Measurements from ENCODE around the gene FAAP20. TPM values are rescaled to one million over a fixed set of nuclear protein-coding genes. Genes with fewer than 3 reads are reported as not detected.
"Not testable (repeated sequence)": the region's sequence is repeated elsewhere in the genome, so short reads cannot be mapped to it uniquely, and the experiment has no call there.

Gene FAAP20
- total RNA-seq, 1 experiment from 2014 or later = 112 TPM

DNA sequence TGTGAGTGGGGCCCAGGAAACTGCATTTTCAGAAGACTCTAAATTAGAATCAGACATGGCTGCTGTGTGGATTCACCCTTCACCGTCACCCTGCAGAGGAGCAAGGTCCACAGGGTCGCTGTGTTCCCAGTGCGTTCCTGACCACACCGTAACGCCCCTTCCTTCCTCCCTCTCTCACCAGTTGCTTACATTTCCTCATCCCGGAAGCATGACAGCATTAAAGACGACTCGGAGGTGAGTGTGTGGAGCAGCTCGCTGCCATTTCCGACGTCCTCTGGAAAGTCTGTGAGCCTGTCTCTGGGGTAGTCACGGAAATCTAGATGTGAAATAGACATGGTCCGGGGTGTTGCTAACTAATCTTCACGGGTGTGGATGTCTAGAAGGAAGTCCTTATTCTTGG lies 45.9 kb downstream of the FAAP20 start:
- ChIA-PET RAD21 (ENCODE audit: low non-redundant PET in 1 of 2, low total read pairs in 2 of 2, uncharacterized antibody in 2 of 2, unreplicated experiment in 2 of 2) (no interaction called here), CTCF (no interaction called here), POLR2A (no interaction called here)
- Histone ChIP-seq H3K4me1 (ENCODE audit: control insufficient read depth in 1 of 2, insufficient read depth in 2 of 2, low read length in 2 of 2) (no peaks in the 10 kb centered on the region), H3K79me2 (ENCODE audit: insufficient read depth, low read length) (no peaks in the 10 kb centered on the region), H3K9ac (ENCODE audit: low read length) (no peak overlapping the region), H3K27ac (ENCODE audit: low read depth, low read length) (no peak overlapping the region), H4K20me1 (ENCODE audit: insufficient read depth) (no peaks in the 10 kb centered on the region), H3K27me3 (ENCODE audit: insufficient read depth, low read length) (no peaks in the 10 kb centered on the region), H2AFZ (ENCODE audit: low read depth, low read length, poor library complexity, severe bottlenecking) (no peak overlapping the region), H3K9me3 (ENCODE audit: control insufficient read depth in 1 of 2, insufficient read depth in 1 of 2, low read depth in 1 of 2, low read length in 2 of 2) (no peaks in the 10 kb centered on the region), H3K9me2 (ENCODE audit: insufficient read depth) (no peaks in the 10 kb centered on the region), H3K4me3 (replicated peaks in 1 of 2; ENCODE audit: low read depth in 1 of 2, low read length in 2 of 2) (no peak overlapping the region), H3K36me3 (ENCODE audit: control insufficient read depth in 1 of 2, insufficient read depth in 2 of 2, low read length in 2 of 2) (peaks cover 7 to 8% of the 10 kb centered on the region in 2 experiments; a peak in 3 of 4 replicates), H3K4me2 (ENCODE audit: low read length) (no peak overlapping the region)
- no peak for TF ChIP-seq YY1 (IDR thresholded peaks at IDR 0.05; ENCODE audit: extremely low read depth, insufficient replicate concordance, low read depth, low read length)
- no peak for TF ChIP-seq SP1 (IDR thresholded peaks at IDR 0.05; ENCODE audit: low read depth)
- no peak for TF ChIP-seq EZH2phosphoT487 (IDR thresholded peaks at IDR 0.05; ENCODE audit: borderline replicate concordance)
- TF ChIP-seq, protein P1, sequence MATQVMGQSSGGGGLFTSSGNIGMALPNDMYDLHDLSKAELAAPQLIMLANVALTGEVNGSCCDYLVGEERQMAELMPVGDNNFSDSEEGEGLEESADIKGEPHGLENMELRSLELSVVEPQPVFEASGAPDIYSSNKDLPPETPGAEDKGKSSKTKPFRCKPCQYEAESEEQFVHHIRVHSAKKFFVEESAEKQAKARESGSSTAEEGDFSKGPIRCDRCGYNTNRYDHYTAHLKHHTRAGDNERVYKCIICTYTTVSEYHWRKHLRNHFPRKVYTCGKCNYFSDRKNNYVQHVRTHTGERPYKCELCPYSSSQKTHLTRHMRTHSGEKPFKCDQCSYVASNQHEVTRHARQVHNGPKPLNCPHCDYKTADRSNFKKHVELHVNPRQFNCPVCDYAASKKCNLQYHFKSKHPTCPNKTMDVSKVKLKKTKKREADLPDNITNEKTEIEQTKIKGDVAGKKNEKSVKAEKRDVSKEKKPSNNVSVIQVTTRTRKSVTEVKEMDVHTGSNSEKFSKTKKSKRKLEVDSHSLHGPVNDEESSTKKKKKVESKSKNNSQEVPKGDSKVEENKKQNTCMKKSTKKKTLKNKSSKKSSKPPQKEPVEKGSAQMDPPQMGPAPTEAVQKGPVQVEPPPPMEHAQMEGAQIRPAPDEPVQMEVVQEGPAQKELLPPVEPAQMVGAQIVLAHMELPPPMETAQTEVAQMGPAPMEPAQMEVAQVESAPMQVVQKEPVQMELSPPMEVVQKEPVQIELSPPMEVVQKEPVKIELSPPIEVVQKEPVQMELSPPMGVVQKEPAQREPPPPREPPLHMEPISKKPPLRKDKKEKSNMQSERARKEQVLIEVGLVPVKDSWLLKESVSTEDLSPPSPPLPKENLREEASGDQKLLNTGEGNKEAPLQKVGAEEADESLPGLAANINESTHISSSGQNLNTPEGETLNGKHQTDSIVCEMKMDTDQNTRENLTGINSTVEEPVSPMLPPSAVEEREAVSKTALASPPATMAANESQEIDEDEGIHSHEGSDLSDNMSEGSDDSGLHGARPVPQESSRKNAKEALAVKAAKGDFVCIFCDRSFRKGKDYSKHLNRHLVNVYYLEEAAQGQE (IDR thresholded peaks at IDR 0.05; ENCODE audit: low read depth) = no peak
- TF ChIP-seq JUND (IDR thresholded peaks at IDR 0.05) = no peak
- TF ChIP-seq CBX3 (IDR thresholded peaks at IDR 0.05; ENCODE audit: low read depth) = no peak
- TF ChIP-seq, protein P2, sequence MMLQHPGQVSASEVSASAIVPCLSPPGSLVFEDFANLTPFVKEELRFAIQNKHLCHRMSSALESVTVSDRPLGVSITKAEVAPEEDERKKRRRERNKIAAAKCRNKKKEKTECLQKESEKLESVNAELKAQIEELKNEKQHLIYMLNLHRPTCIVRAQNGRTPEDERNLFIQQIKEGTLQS (IDR thresholded peaks at IDR 0.05) = no peak
- no peak for TF ChIP-seq ZFX (IDR thresholded peaks at IDR 0.05)
- no peak for TF ChIP-seq SRF (IDR thresholded peaks at IDR 0.05; ENCODE audit: low read depth)
- TF ChIP-seq, protein P3, sequence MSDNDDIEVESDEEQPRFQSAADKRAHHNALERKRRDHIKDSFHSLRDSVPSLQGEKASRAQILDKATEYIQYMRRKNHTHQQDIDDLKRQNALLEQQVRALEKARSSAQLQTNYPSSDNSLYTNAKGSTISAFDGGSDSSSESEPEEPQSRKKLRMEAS (IDR thresholded peaks at IDR 0.05) = no peak
- no peak for TF ChIP-seq TCF7L2 (IDR thresholded peaks at IDR 0.05; ENCODE audit: borderline replicate concordance, extremely low read depth, insufficient read depth, insufficient read length)
- TF ChIP-seq ELF1 (IDR thresholded peaks at IDR 0.05; ENCODE audit: borderline replicate concordance, low read depth) = no peak
- no peak for TF ChIP-seq FOSL1 (IDR thresholded peaks at IDR 0.05; ENCODE audit: low read depth)
- TF ChIP-seq, protein P4, sequence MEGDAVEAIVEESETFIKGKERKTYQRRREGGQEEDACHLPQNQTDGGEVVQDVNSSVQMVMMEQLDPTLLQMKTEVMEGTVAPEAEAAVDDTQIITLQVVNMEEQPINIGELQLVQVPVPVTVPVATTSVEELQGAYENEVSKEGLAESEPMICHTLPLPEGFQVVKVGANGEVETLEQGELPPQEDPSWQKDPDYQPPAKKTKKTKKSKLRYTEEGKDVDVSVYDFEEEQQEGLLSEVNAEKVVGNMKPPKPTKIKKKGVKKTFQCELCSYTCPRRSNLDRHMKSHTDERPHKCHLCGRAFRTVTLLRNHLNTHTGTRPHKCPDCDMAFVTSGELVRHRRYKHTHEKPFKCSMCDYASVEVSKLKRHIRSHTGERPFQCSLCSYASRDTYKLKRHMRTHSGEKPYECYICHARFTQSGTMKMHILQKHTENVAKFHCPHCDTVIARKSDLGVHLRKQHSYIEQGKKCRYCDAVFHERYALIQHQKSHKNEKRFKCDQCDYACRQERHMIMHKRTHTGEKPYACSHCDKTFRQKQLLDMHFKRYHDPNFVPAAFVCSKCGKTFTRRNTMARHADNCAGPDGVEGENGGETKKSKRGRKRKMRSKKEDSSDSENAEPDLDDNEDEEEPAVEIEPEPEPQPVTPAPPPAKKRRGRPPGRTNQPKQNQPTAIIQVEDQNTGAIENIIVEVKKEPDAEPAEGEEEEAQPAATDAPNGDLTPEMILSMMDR (IDR thresholded peaks at IDR 0.05 in 2 of 3, conservative IDR thresholded peaks at IDR 0.05 in 1 of 3; ENCODE audit: borderline replicate concordance in 1 of 3, insufficient read depth in 1 of 3, low read depth in 2 of 3, low read length in 2 of 3) = no peak
- TF ChIP-seq CEBPB (IDR thresholded peaks at IDR 0.05; ENCODE audit: low read depth) = no peak
- no peak for ATAC-seq
- BruUV-seq (replicated peaks) = no TSS peak
- intact Hi-C loops (cut with micrococcal nuclease) = no loop called here
- DNase-seq (ENCODE audit: low read depth, low spot score) = no peak

DNA sequence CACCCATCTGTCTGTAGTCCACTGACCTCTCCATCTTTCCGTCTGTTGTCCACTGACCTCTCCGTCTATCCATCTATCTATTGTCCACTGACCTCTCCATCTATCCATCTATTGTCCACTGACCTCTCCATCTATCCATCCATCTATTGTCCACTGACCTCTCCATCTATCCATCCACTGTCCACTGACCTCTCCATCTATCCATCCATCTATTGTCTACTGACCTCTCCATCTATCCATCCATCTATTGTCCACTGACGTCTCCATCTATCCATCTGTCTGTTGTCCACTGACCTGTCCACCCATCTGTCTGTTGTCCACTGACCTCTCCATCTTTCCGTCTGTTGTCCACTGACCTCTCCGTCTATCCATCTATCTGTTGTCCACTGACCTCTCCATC lies 46.7 kb downstream of the FAAP20 start:
- H3K4me2 ChIP-seq (ENCODE audit: low read length); H3K9ac ChIP-seq (ENCODE audit: low read length); CTCF ChIA-PET; H2AFZ ChIP-seq (ENCODE audit: low read depth, low read length, poor library complexity, severe bottlenecking); H3K9me2 ChIP-seq (ENCODE audit: insufficient read depth); POLR2A ChIA-PET; DNase-seq (ENCODE audit: low read depth, low spot score); H3K27ac ChIP-seq (ENCODE audit: low read depth, low read length); H3K27me3 ChIP-seq (ENCODE audit: insufficient read depth, low read length); H3K4me3 ChIP-seq (replicated peaks in 1 of 2; ENCODE audit: low read depth in 1 of 2, low read length in 2 of 2); RAD21 ChIA-PET (ENCODE audit: low non-redundant PET in 1 of 2, low total read pairs in 2 of 2, uncharacterized antibody in 2 of 2, unreplicated experiment in 2 of 2); H3K4me1 ChIP-seq (ENCODE audit: control insufficient read depth in 1 of 2, insufficient read depth in 2 of 2, low read length in 2 of 2); H3K36me3 ChIP-seq (ENCODE audit: control insufficient read depth in 1 of 2, insufficient read depth in 2 of 2, low read length in 2 of 2); ATAC-seq; H3K9me3 ChIP-seq (ENCODE audit: control insufficient read depth in 1 of 2, insufficient read depth in 1 of 2, low read depth in 1 of 2, low read length in 2 of 2); BruUV-seq (replicated peaks); intact Hi-C loops (cut with micrococcal nuclease); H3K79me2 ChIP-seq (ENCODE audit: insufficient read depth, low read length); H4K20me1 ChIP-seq (ENCODE audit: insufficient read depth): not testable (repeated sequence)
